Smooth muscle cell (in vitro differentiated cells): ENCODE measurements around the gene SPSB4. TPM values are rescaled to one million over a fixed set of nuclear protein-coding genes. Genes with fewer than 3 reads are reported as not detected.

ENCODE experiments used
- DNase-seq: peaks from one replicate; lab custom pipeline; 2025; ENCODE audit not compliant: unreplicated experiment; lab: John Stamatoyannopoulos, UW
- H2AFZ ChIP-seq: fragments of 200-600 bp; sonication (generic); 2 replicates; pipeline ENCODE4 v1.6.0; 2016; ENCODE audit warnings: antibody characterized with exemption, low read depth, mild to moderate bottlenecking
- H3F3A ChIP-seq: fragments of 200-600 bp; sonication (generic); 2 replicates; pipeline ENCODE4 v1.6.0; 2017; ENCODE audit warnings: antibody characterized with exemption, low read depth
- H3K27ac ChIP-seq: fragments of 200-600 bp; sonication (generic); 2 replicates; pipeline ENCODE4 v1.5.1; 2016; ENCODE audit warnings: low read depth, mild to moderate bottlenecking
- H3K27me3 ChIP-seq: fragments of 200-600 bp; sonication (generic); 2 replicates; pipeline ENCODE4 v1.6.1; 2016; ENCODE audit warnings: low read depth, mild to moderate bottlenecking
- H3K36me3 ChIP-seq: fragments of 200-600 bp; sonication (generic); 2 replicates; pipeline ENCODE4 v1.5.1; 2016; ENCODE audit warnings: low read depth
- H3K4me1 ChIP-seq: fragments of 200-600 bp; sonication (generic); 2 replicates; pipeline ENCODE4 v1.5.1; 2016; ENCODE audit warnings: low read depth
- H3K4me2 ChIP-seq: fragments of 200-600 bp; sonication (generic); 2 replicates; pipeline ENCODE4 v1.6.0; 2016; ENCODE audit warnings: mild to moderate bottlenecking
- H3K4me3 ChIP-seq: fragments of 200-600 bp; sonication (generic); 2 replicates; pipeline ENCODE4 v1.5.1; 2016; ENCODE audit warnings: mild to moderate bottlenecking
- H3K79me2 ChIP-seq: fragments of 200-600 bp; sonication (generic); 2 replicates; pipeline ENCODE4 v1.6.0; 2016; ENCODE audit warnings: low read depth, mild to moderate bottlenecking
- H3K9ac ChIP-seq: fragments of 200-600 bp; sonication (generic); 2 replicates; pipeline ENCODE4 v1.6.0; 2016; ENCODE audit warnings: low read depth
- H3K9me3 ChIP-seq: fragments of 200-600 bp; sonication (generic); replicated peaks from 2 replicates; pipeline ENCODE4 v1.5.1; 2016; ENCODE audit warnings: low read depth
- H4K20me1 ChIP-seq: fragments of 200-600 bp; sonication (generic); 2 replicates; pipeline ENCODE4 v1.6.0; 2016; ENCODE audit warnings: low read depth
- WGBS: methylation state at CpG from one replicate; pipeline ENCODE4 v1.1.7; 2016; ENCODE audit warnings: low lambda C conversion rate; 5-methylcytosine and 5-hydroxymethylcytosine counted together
- polyA plus RNA-seq: library from polyadenylated mRNA; unstranded; fragments of >200 nt; fragmentation: Nextera tagmentation; extraction: Ambion mirVana; gene quantifications from 2 replicates; pipeline ENCODE4 v1.2.1, GENCODE V29; 2016
- total RNA-seq: library from RNA; depleted of rRNA; stranded (reverse); fragments of >200 nt; gene quantifications from 2 replicates; pipeline ENCODE4 v1.2.3, GENCODE V29; 2014
- TF ChIP-seq, protein P1 (sequence below): fragments of 200-600 bp; sonication (generic); IDR thresholded peaks from 2 replicates; pipeline ENCODE4 v1.5.1; 2017; ENCODE audit warnings: borderline replicate concordance, mild to moderate bottlenecking, antibody characterized with exemption; ENCODE audit not compliant: insufficient read depth, poor library complexity, severe bottlenecking

SPSB4 gene
- total and polyA plus RNA-seq, 2 experiments from 2014 or later = 1.8 to 3.9 TPM

DNA sequence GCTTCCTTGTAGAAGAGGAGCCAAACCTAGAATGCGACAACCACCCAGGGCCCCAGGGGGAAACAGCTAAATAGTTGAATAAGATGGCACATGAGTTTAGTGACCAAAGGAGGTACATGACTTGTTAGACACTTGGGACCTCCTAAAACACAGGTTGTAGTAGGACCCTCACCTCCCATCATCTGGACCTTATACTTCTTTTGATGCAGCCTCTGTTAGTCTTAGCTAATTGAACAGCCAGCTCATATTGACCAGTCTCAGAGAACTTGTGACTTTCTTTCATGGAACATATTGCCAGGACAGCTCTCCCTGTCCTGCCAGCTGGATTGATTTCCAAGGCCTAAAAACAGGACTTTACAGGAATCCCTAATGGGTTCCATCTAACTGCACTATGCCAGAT is 45.0 kb downstream of the SPSB4 start:
- H3K4me3 ChIP-seq = no peak overlapping the region
- no peaks in the 10 kb centered on the region for H3K27me3 ChIP-seq
- no peak for DNase-seq
- TF ChIP-seq, protein P1, sequence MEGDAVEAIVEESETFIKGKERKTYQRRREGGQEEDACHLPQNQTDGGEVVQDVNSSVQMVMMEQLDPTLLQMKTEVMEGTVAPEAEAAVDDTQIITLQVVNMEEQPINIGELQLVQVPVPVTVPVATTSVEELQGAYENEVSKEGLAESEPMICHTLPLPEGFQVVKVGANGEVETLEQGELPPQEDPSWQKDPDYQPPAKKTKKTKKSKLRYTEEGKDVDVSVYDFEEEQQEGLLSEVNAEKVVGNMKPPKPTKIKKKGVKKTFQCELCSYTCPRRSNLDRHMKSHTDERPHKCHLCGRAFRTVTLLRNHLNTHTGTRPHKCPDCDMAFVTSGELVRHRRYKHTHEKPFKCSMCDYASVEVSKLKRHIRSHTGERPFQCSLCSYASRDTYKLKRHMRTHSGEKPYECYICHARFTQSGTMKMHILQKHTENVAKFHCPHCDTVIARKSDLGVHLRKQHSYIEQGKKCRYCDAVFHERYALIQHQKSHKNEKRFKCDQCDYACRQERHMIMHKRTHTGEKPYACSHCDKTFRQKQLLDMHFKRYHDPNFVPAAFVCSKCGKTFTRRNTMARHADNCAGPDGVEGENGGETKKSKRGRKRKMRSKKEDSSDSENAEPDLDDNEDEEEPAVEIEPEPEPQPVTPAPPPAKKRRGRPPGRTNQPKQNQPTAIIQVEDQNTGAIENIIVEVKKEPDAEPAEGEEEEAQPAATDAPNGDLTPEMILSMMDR = no peak
- H4K20me1 ChIP-seq = no peaks in the 10 kb centered on the region
- peaks cover 19% of the 10 kb centered on the region for H3K4me1 ChIP-seq
- no peak overlapping the region for H2AFZ ChIP-seq
- no peak overlapping the region for H3K27ac ChIP-seq
- H3K79me2 ChIP-seq = no peaks in the 10 kb centered on the region
- H3K9ac ChIP-seq = no peak overlapping the region
- 100% methylated on average over 1 of the region's 1 CpG for WGBS
- H3K4me2 ChIP-seq = no peak overlapping the region
- H3K9me3 ChIP-seq = no peaks in the 10 kb centered on the region
- H3F3A ChIP-seq = no peaks in the 10 kb centered on the region
- H3K36me3 ChIP-seq = no peaks in the 10 kb centered on the region

DNA sequence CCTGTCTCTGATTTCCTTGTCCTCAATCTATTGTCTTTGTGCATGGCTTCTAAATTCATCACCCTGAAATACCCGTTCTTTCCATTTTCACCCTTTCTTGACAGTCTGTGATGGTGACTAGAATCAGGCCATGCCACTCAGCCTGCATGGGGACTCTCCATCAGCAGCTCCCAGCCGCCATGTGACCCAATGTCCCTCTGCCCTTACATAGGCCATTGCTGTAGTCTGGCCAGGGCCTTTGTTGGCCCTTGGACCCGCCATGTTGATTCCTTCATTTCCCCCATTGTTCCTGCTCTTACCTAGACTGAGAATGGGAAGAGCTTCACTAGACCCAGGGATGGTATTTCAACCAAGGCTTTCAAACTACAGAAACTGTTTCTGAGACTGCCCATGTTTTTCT is 45.8 kb downstream of the SPSB4 start:
- DNase-seq = no peak
- Histone ChIP-seq H3K4me2 (no peak overlapping the region), H3K27me3 (no peaks in the 10 kb centered on the region), H3K27ac (no peak overlapping the region), H3K9me3 (no peaks in the 10 kb centered on the region), H2AFZ (no peak overlapping the region), H3K4me1 (peaks cover 15% of the 10 kb centered on the region), H3K36me3 (no peaks in the 10 kb centered on the region), H3K4me3 (no peak overlapping the region), H3F3A (no peaks in the 10 kb centered on the region), H3K79me2 (no peaks in the 10 kb centered on the region), H3K9ac (no peak overlapping the region), H4K20me1 (no peaks in the 10 kb centered on the region)
- 95% methylated on average over 3 of the region's 3 CpGs for WGBS
- TF ChIP-seq, protein P1 = no peak

- H3K27me3 ChIP-seq = no peaks in the 10 kb centered on the region
- H2AFZ ChIP-seq = no peak overlapping the region
- H3K9me3 ChIP-seq = no peaks in the 10 kb centered on the region
- H3F3A ChIP-seq = no peaks in the 10 kb centered on the region
- H3K4me1 ChIP-seq = peaks cover 10% of the 10 kb centered on the region
- no peaks in the 10 kb centered on the region for H3K79me2 ChIP-seq
- TF ChIP-seq, protein P1 = no peak
- no peak overlapping the region for H3K4me2 ChIP-seq
- no peak overlapping the region for H3K27ac ChIP-seq
- no peaks in the 10 kb centered on the region for H3K36me3 ChIP-seq
- H4K20me1 ChIP-seq = no peaks in the 10 kb centered on the region
- H3K9ac ChIP-seq = no peak overlapping the region
- H3K4me3 ChIP-seq = no peak overlapping the region
- no peak for DNase-seq
- 99% methylated on average over 3 of the region's 3 CpGs for WGBS
Observed at GRCh38 chr3:141100112-141100511, 49.0 kb downstream of the SPSB4 start.

- WGBS = 97% methylated on average over 8 of the region's 8 CpGs
- TF ChIP-seq, protein P1 = no peak
Observed at GRCh38 chr3:141100531-141101320, 49.6 kb downstream of the SPSB4 start.

More at GRCh38 chr3:141100531-141101320, 49.6 kb downstream of the SPSB4 start:
- no peak for DNase-seq
- Histone ChIP-seq H3K27ac (no peak overlapping the region), H2AFZ (no peak overlapping the region), H3K4me3 (no peak overlapping the region), H3K9ac (no peak overlapping the region), H3K9me3 (no peaks in the 10 kb centered on the region), H3K4me1 (peaks cover 10% of the 10 kb centered on the region), H3F3A (no peaks in the 10 kb centered on the region), H3K4me2 (no peak overlapping the region), H3K36me3 (no peaks in the 10 kb centered on the region), H4K20me1 (no peaks in the 10 kb centered on the region), H3K79me2 (no peaks in the 10 kb centered on the region), H3K27me3 (no peaks in the 10 kb centered on the region)
